ENCODE results near the gene TEX11.

GRCh38 chrX:70479247-70479921 is 429.1 kb downstream of the TEX11 start:
- TF ChIP-seq CTCF (IDR thresholded peaks at IDR 0.05): no peak
- TF ChIP-seq POLR2A (IDR thresholded peaks at IDR 0.05): no peak

Measured in lower leg skin (tissue), 3 donors.